Measurements from ENCODE around the gene MEIS2. TPM values are rescaled to one million over a fixed set of nuclear protein-coding genes. Genes with fewer than 3 reads are reported as not detected.

MEIS2 gene
- total and polyA plus RNA-seq, 2 of the 13 experiments (the other 11 are each of a cell fraction or from before 2014, with no cell fraction given): 10.7 to 12.4 TPM

- Histone ChIP-seq H2AFZ (ENCODE audit: low read length) (no peak overlapping the region), H3K9me3 (ENCODE audit: low read length) (no peaks in the 10 kb centered on the region), H3K79me2 (ENCODE audit: insufficient read depth, low read length) (no peaks in the 10 kb centered on the region), H3K4me1 (ENCODE audit: insufficient read depth, low read length) (peaks cover 25% of the 10 kb centered on the region), H3K36me3 (replicated peaks in 1 of 2; ENCODE audit: control insufficient read depth in 1 of 2, insufficient read depth in 2 of 2, low read length in 2 of 2) (peaks cover 2 to 11% of the 10 kb centered on the region in 2 experiments; a peak in 2 of 5 replicates), H3K9ac (ENCODE audit: insufficient read depth, low read depth, low read length) (no peak overlapping the region), H3K4me3 (replicated peaks in 1 of 3; ENCODE audit: insufficient read depth in 1 of 3, low read depth in 2 of 3, low read length in 3 of 3) (no peak overlapping the region), H4K20me1 (ENCODE audit: insufficient read depth, low read length) (no peaks in the 10 kb centered on the region), H3K27me3 (ENCODE audit: control insufficient read depth in 1 of 2, insufficient read depth in 2 of 2, low read length in 2 of 2) (no peaks in the 10 kb centered on the region), H3K27ac (ENCODE audit: extremely low read length, insufficient read depth, low read length) (no peak overlapping the region), H3K4me2 (ENCODE audit: low read depth, low read length) (no peak overlapping the region)
- WGBS (ENCODE audit: low lambda C conversion rate): 81% methylated on average over 2 of the region's 2 CpGs
- no TSS peak for BruUV-seq (replicated peaks)
- TF ChIP-seq, protein P1, sequence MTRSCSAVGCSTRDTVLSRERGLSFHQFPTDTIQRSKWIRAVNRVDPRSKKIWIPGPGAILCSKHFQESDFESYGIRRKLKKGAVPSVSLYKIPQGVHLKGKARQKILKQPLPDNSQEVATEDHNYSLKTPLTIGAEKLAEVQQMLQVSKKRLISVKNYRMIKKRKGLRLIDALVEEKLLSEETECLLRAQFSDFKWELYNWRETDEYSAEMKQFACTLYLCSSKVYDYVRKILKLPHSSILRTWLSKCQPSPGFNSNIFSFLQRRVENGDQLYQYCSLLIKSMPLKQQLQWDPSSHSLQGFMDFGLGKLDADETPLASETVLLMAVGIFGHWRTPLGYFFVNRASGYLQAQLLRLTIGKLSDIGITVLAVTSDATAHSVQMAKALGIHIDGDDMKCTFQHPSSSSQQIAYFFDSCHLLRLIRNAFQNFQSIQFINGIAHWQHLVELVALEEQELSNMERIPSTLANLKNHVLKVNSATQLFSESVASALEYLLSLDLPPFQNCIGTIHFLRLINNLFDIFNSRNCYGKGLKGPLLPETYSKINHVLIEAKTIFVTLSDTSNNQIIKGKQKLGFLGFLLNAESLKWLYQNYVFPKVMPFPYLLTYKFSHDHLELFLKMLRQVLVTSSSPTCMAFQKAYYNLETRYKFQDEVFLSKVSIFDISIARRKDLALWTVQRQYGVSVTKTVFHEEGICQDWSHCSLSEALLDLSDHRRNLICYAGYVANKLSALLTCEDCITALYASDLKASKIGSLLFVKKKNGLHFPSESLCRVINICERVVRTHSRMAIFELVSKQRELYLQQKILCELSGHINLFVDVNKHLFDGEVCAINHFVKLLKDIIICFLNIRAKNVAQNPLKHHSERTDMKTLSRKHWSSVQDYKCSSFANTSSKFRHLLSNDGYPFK (CRISPR knock-in tag; IDR thresholded peaks at IDR 0.05; ENCODE audit: borderline replicate concordance): no peak
- TF ChIP-seq EP300 (IDR thresholded peaks at IDR 0.05; ENCODE audit: low read depth in 2 of 2, low read length in 2 of 2) (no peak), EP300 (CRISPR knock-in tag; IDR thresholded peaks at IDR 0.05; ENCODE audit: borderline replicate concordance) (no peak), ZNF569 (CRISPR knock-in tag; IDR thresholded peaks at IDR 0.05; ENCODE audit: borderline replicate concordance) (no peak), ZNF354B (CRISPR knock-in tag; IDR thresholded peaks at IDR 0.05) (no peak), SRSF4 (IDR thresholded peaks at IDR 0.05; ENCODE audit: low read depth, low read length, poor library complexity, severe bottlenecking) (no peak), ZNF207 (IDR thresholded peaks at IDR 0.05; ENCODE audit: borderline replicate concordance) (no peak)
- intact Hi-C loops (cut with micrococcal nuclease; ENCODE audit: unreplicated experiment): loop anchor here (10.0 kb wide), 1 partner anchor 125 kb away; no protein-coding TSS in a partner anchor
- in situ Hi-C loops (cut with HindIII; ENCODE audit: extremely low pct_ligation_motif_present, low pct_unique_long_range_greater_than_20kb): loop anchor here (25.0 kb wide), 1 partner anchor 988 kb away; no protein-coding TSS in a partner anchor
- ATAC-seq (no peak), FAIRE-seq (no peak), DNase-seq (ENCODE audit: low spot score) (no peak)
- ChIA-PET POLR2A (no interaction called here), CTCF (ENCODE audit: low intra/inter-chr PET ratio, low total read pairs) (no interaction called here)
These were observed 200.7 kb downstream of the MEIS2 start for GRCh38 chr15:36899696-36900095.

Data from HepG2 (cell line).